ENCODE results near the gene P3H1.
"Not testable (repeated sequence)": the region's sequence is repeated elsewhere in the genome, so short reads cannot be mapped to it uniquely, and the experiment has no call there.

P3H1 gene

GRCh38 chr1:42723511-42723910, 43.3 kb downstream of the P3H1 start:
- DNase-seq: no peak

GRCh38 chr1:42722403-42722802, 44.4 kb downstream of the P3H1 start:
- DNase-seq: not testable (repeated sequence)

- no peak for DNase-seq
Measured at GRCh38 chr1:42721926-42722325, 44.9 kb downstream of the P3H1 start.

- DNase-seq: no peak
Measured at GRCh38 chr1:42720868-42721267, 46.0 kb downstream of the P3H1 start.

GRCh38 chr1:42714441-42714840, 52.4 kb downstream of the P3H1 start:
- DNase-seq: not testable (repeated sequence)

GRCh38 chr1:42713293-42713692, 53.5 kb downstream of the P3H1 start:
- DNase-seq: no peak

- not testable (repeated sequence) for DNase-seq
Measured at GRCh38 chr1:42712808-42713207, 54.0 kb downstream of the P3H1 start.

- DNase-seq: no peak
Measured at GRCh38 chr1:42703888-42704464, 62.9 kb downstream of the P3H1 start.

GRCh38 chr1:42700006-42700405, 66.8 kb downstream of the P3H1 start:
- DNase-seq: no peak

GRCh38 chr1:42698081-42698813, 68.6 kb downstream of the P3H1 start:
- DNase-seq: no peak

Data from NCI-H345 (cell line).